Kidney epithelial cell (primary cell): ENCODE data around the gene MED12. TPM values are rescaled to one million over a fixed set of nuclear protein-coding genes. Genes with fewer than 3 reads are reported as not detected.

Experiments
- DNase-seq: peaks from one replicate; pipeline ENCODE4 v3.0.0-alpha.2; 2010; ENCODE audit warnings: low read depth
- H3K27me3 ChIP-seq: 2 replicates; pipeline ENCODE4 v1.6.0; 2011; ENCODE audit warnings: low read length; ENCODE audit not compliant: control insufficient read depth, insufficient read depth
- H3K36me3 ChIP-seq: 2 replicates; pipeline ENCODE4 v1.5.1; 2011; ENCODE audit warnings: low read length; ENCODE audit not compliant: control insufficient read depth, insufficient read depth
- H3K4me3 ChIP-seq: 2 replicates; pipeline ENCODE4 v1.5.1; 2011; ENCODE audit warnings: low read depth, mild to moderate bottlenecking, control low read depth, low read length
- CTCF ChIP-seq: IDR thresholded peaks from 2 replicates; pipeline ENCODE4 v1.5.1; 2011; ENCODE audit warnings: mild to moderate bottlenecking, moderate library complexity, low read length, control low read depth, inconsistent platforms; ENCODE audit not compliant: insufficient read depth, poor library complexity, severe bottlenecking
- total RNA-seq: library from RNA; depleted of rRNA; stranded (reverse); fragments of >200 nt; gene quantifications from 2 replicates; pipeline ENCODE4 v1.2.3, GENCODE V29; 2015

Gene MED12
- total RNA-seq, 1 donor from 2014 or later: 20.3 TPM

- no peak for DNase-seq
Measured at GRCh38 chrX:71085900-71086299, 32.5 kb upstream of the MED12 start.

DNA sequence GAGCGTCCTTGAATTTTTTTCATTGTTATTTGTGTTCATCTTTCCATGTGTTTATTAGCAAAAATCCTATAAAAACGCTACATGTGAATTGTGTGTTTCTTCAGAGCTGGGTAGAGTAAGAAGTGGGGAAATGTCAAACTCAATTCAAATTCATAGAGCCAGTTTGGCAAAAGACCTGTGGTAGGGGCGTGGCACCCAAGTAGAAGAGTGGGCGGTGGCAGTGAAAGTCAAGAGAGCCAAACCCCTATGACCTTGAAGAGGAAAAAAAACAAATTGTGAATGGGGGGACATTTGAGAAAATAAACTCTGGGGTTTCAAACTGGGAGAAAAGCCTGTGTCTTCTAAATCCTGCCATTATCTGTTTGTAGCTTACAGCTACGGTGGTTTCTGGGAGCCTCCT lies 27.1 kb upstream of the MED12 start:
- H3K36me3 ChIP-seq: no peaks in the 10 kb centered on the region
- H3K27me3 ChIP-seq: no peaks in the 10 kb centered on the region
- no peak overlapping the region for H3K4me3 ChIP-seq
- no peak for DNase-seq
- no peak for TF ChIP-seq CTCF

More at GRCh38 chrX:71085900-71086299, 32.5 kb upstream of the MED12 start:
- Histone ChIP-seq H3K27me3 (no peaks in the 10 kb centered on the region), H3K4me3 (no peak overlapping the region), H3K36me3 (no peaks in the 10 kb centered on the region)
- no peak for TF ChIP-seq CTCF

DNA sequence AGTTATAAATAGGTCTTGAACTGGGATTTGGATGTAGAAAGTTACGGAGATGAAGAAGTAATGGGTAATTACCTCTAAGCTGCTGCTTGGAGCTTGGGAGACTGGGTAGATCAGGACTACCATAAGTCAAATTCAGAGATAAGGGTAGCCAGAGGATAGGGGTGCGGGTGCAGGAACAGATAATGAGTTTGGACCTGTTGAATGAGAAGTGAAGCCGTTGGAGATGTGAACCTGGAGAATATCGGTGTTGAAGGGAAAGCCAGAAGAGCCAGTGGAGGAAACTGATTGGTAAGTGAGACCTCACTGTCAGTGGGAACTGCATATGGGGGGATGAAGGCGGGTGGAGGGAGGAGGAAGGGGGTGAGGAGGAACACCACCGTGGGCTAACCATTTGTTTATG lies 23.4 kb upstream of the MED12 start:
- Histone ChIP-seq H3K36me3 (no peaks in the 10 kb centered on the region), H3K4me3 (peak overlapping the region; percentile 48), H3K27me3 (no peaks in the 10 kb centered on the region)
- no peak for DNase-seq
- no peak for TF ChIP-seq CTCF

GRCh38 chrX:71095555-71095980 lies 22.8 kb upstream of the MED12 start, which contains the start of gene FOXO4:
FOXO4 (plus strand) TSS chrX:71095851; CDS start chrX:71096529, 678 bp downstream.
- peak; percentile 44 for DNase-seq
- no peaks in the 10 kb centered on the region for H3K36me3 ChIP-seq
- H3K27me3 ChIP-seq: no peaks in the 10 kb centered on the region
- H3K4me3 ChIP-seq: peak within 1 kb of the TSS; percentile 48
- no peak for TF ChIP-seq CTCF

GRCh38 chrX:71095981-71096759 lies 22.2 kb upstream of the MED12 start:
- H3K27me3 ChIP-seq: no peaks in the 10 kb centered on the region
- TF ChIP-seq CTCF: no peak

GRCh38 chrX:71096760-71097032 lies 21.7 kb upstream of the MED12 start:
- Histone ChIP-seq H3K4me3 (peak overlapping the region; percentile 48), H3K36me3 (no peaks in the 10 kb centered on the region), H3K27me3 (no peaks in the 10 kb centered on the region)
- no peak for DNase-seq
- no peak for TF ChIP-seq CTCF

More at GRCh38 chrX:71095981-71096759, 22.2 kb upstream of the MED12 start:
- no peak for DNase-seq
- H3K36me3 ChIP-seq: no peaks in the 10 kb centered on the region
- H3K4me3 ChIP-seq: peak overlapping the region; percentile 48
